ENCODE results near the gene SLC13A4. TPM values are rescaled to one million over a fixed set of nuclear protein-coding genes. Genes with fewer than 3 reads are reported as not detected.

The SLC13A4 gene
- total RNA-seq, 4 donors from 2014 or later, result not detected

- Histone ChIP-seq H3K4me3 (no peak overlapping the region), H3K4me1 (no peaks in the 10 kb centered on the region), H3K27me3 (no peaks in the 10 kb centered on the region), H3K9me3 (no peaks in the 10 kb centered on the region), H3K36me3 (no peaks in the 10 kb centered on the region), H3K27ac (no peak overlapping the region)
- no peak for ATAC-seq
- in situ Hi-C loops (cut with MboI; ENCODE audit: low sequenced_read_pairs in 4 of 4), result no loop called here
- DNase-seq, result no peak
- TF ChIP-seq CTCF (IDR thresholded peaks at IDR 0.05 in 4 of 5, conservative IDR thresholded peaks at IDR 0.05 in 1 of 5) (no peak), POLR2A (IDR thresholded peaks at IDR 0.05) (no peak)
- intact Hi-C loops (cut with DNase I; ENCODE audit: low total_unique reads), result no loop called here
Observed at GRCh38 chr7:135719688-135720087, 8.3 kb downstream of the SLC13A4 start.

GRCh38 chr7:135718794-135719437 is 9.1 kb downstream of the SLC13A4 start:
- ATAC-seq (no peak), DNase-seq (no peak)
- Histone ChIP-seq H3K27ac (no peak overlapping the region), H3K9me3 (no peaks in the 10 kb centered on the region), H3K4me3 (no peak overlapping the region), H3K4me1 (no peaks in the 10 kb centered on the region), H3K36me3 (no peaks in the 10 kb centered on the region), H3K27me3 (no peaks in the 10 kb centered on the region)
- TF ChIP-seq POLR2A (IDR thresholded peaks at IDR 0.05) (no peak), CTCF (IDR thresholded peaks at IDR 0.05 in 4 of 5, conservative IDR thresholded peaks at IDR 0.05 in 1 of 5) (no peak)
- intact Hi-C loops (cut with DNase I; ENCODE audit: low total_unique reads) (no loop called here), in situ Hi-C loops (cut with MboI; ENCODE audit: low sequenced_read_pairs in 4 of 4) (no loop called here)

GRCh38 chr7:135718219-135718618 is 9.8 kb downstream of the SLC13A4 start:
- intact Hi-C loops (cut with DNase I; ENCODE audit: low total_unique reads) (no loop called here), in situ Hi-C loops (cut with MboI; ENCODE audit: low sequenced_read_pairs in 4 of 4) (no loop called here)
- no peak overlapping the region for H3K4me3 ChIP-seq
- no peak overlapping the region for H3K27ac ChIP-seq
- H3K9me3 ChIP-seq, result no peaks in the 10 kb centered on the region
- no peak for DNase-seq
- H3K36me3 ChIP-seq, result no peaks in the 10 kb centered on the region
- no peak for ATAC-seq
- TF ChIP-seq POLR2A (IDR thresholded peaks at IDR 0.05) (no peak), CTCF (IDR thresholded peaks at IDR 0.05 in 4 of 5, conservative IDR thresholded peaks at IDR 0.05 in 1 of 5) (no peak)
- no peaks in the 10 kb centered on the region for H3K4me1 ChIP-seq
- no peaks in the 10 kb centered on the region for H3K27me3 ChIP-seq

- H3K9me3 ChIP-seq, result no peaks in the 10 kb centered on the region
- no peaks in the 10 kb centered on the region for H3K4me1 ChIP-seq
- no peak for ATAC-seq
- no peak overlapping the region for H3K27ac ChIP-seq
- H3K27me3 ChIP-seq, result no peaks in the 10 kb centered on the region
- TF ChIP-seq POLR2A (IDR thresholded peaks at IDR 0.05) (no peak), CTCF (IDR thresholded peaks at IDR 0.05 in 4 of 5, conservative IDR thresholded peaks at IDR 0.05 in 1 of 5) (no peak)
- no peaks in the 10 kb centered on the region for H3K36me3 ChIP-seq
- intact Hi-C loops (cut with DNase I; ENCODE audit: low total_unique reads), result no loop called here
- in situ Hi-C loops (cut with MboI; ENCODE audit: low sequenced_read_pairs in 4 of 4), result no loop called here
- H3K4me3 ChIP-seq, result no peak overlapping the region
- no peak for DNase-seq
Observed at GRCh38 chr7:135717693-135718092, 10.3 kb downstream of the SLC13A4 start.

Data from gastrocnemius medialis (tissue), 4 donors.